Cardiac fibroblast (primary cell): ENCODE data around the gene RTN4RL2.
A peak's percentile ranks its signal among the peaks of the same experiment; 100 is the strongest.

ENCODE experiments used
- DNase-seq, 2 donors: peaks; one replicate each; pipeline versions ENCODE4 v3.0.0 to v3.0.0-alpha.2; 2010; ENCODE audit warnings: low read depth in 2 of 2
- H3K4me3 ChIP-seq, 2 donors: replicated peaks in 1 of 2; 1 replicate in 1 of 2; 2 replicates in 1 of 2; pipeline ENCODE4 v1.5.1; 2011; ENCODE audit warnings: low read depth in 2 of 2, low read length in 2 of 2, mild to moderate bottlenecking in 2 of 2, moderate library complexity in 1 of 2
- TF ChIP-seq, protein P1 (sequence below): IDR thresholded peaks from one replicate; pipeline ENCODE4 v1.5.1; 2011; ENCODE audit warnings: low read depth, mild to moderate bottlenecking, low read length, inconsistent platforms

The RTN4RL2 gene

DNA sequence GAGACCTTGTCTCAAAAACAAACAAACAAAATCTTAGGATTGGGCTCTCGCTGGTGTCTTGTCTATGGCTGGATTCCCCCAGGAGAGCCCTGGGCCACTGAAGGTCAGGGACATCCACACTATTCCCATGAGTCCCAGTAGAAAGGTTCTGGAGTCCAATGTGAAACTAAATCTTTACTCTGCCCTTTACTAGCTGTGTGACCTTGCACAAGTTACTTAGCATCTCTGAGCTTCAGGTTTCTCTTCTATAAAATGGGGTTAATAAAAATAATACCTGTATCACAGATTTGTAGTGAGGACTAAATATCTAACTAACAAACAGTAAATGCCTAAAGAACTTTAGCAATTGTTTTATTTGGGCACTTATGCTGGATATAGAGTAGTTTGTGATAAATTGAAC is 46.2 kb downstream of the RTN4RL2 start:
- TF ChIP-seq, protein P1, sequence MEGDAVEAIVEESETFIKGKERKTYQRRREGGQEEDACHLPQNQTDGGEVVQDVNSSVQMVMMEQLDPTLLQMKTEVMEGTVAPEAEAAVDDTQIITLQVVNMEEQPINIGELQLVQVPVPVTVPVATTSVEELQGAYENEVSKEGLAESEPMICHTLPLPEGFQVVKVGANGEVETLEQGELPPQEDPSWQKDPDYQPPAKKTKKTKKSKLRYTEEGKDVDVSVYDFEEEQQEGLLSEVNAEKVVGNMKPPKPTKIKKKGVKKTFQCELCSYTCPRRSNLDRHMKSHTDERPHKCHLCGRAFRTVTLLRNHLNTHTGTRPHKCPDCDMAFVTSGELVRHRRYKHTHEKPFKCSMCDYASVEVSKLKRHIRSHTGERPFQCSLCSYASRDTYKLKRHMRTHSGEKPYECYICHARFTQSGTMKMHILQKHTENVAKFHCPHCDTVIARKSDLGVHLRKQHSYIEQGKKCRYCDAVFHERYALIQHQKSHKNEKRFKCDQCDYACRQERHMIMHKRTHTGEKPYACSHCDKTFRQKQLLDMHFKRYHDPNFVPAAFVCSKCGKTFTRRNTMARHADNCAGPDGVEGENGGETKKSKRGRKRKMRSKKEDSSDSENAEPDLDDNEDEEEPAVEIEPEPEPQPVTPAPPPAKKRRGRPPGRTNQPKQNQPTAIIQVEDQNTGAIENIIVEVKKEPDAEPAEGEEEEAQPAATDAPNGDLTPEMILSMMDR: no peak

DNA sequence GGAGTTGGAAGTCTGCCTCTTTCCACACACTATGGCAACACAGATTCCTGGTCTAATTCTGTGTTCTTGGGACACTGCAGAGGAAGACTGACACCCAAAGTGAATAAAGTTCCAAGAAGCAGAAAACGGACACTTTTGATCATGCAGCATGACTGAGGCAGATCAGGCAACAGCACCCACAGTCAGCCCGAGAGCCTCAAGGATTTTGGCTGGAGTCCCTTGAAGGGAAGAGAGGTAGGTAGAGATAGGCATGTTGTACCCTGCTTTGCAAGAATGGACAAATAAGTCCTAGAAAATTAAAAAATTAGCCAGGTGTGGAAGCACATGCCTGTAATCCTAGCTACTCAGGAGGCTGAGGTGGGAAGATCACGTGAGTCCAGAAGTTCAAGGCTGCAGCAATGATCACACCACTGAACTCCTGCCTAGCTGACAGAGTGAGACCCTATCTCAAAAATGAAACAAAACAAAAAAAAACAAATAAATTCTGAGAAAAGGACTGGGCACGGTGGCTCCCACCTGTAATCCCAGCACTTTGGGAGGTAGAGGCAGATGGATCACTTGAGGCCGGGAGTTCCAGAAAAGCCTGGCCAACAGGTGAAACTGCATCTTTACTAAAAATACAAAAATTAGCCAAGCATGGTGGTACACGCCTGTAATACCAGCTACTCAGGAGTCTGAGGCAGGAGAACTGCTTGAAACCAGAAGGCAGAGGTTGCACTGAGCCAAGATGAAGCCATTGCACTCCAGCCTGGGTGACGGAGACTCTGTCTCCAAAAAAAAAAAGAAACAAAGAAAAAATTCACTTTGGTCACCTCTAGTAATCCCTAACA is 48.2 kb downstream of the RTN4RL2 start:
- DNase-seq: no peak
- TF ChIP-seq, protein P1: no peak
- no peak overlapping the region for H3K4me3 ChIP-seq

More for the DNA sequence above, 46.2 kb downstream of the RTN4RL2 start:
- no peak for DNase-seq
- H3K4me3 ChIP-seq: no peak overlapping the region

DNA sequence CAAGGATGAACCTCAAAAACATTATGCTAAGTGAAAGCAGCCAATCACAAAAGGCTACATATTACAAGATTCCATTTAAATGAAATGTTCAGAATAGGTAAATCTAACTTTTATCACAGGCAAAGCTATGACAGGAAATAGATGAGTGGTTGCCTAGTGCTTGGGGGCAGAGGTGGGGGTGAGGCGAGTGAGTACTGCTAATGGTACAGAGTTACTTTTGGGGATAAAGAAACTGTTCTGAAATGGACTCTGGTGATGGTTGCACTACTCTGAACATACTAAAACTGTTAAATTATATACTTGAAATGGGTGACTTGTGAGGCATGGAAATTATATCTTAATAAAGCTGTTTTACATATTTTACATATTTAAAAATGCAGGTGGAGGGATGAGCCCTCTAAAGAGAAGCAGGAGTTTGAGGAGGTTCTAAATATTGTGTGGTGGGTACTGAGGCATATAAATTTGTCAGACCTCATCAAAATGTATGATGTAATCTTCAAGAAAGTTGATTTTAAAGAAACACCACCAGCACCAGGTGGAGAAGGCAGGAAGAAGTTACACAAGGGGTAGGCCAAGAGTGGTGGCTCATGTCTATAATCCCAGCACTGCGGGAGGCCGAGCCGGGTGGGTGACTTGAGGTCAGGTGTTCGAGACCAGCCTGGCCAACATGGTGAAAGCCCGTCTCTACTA is 51.6 kb downstream of the RTN4RL2 start:
- H3K4me3 ChIP-seq: no peak overlapping the region
- DNase-seq: no peak
- TF ChIP-seq, protein P1: no peak

DNA sequence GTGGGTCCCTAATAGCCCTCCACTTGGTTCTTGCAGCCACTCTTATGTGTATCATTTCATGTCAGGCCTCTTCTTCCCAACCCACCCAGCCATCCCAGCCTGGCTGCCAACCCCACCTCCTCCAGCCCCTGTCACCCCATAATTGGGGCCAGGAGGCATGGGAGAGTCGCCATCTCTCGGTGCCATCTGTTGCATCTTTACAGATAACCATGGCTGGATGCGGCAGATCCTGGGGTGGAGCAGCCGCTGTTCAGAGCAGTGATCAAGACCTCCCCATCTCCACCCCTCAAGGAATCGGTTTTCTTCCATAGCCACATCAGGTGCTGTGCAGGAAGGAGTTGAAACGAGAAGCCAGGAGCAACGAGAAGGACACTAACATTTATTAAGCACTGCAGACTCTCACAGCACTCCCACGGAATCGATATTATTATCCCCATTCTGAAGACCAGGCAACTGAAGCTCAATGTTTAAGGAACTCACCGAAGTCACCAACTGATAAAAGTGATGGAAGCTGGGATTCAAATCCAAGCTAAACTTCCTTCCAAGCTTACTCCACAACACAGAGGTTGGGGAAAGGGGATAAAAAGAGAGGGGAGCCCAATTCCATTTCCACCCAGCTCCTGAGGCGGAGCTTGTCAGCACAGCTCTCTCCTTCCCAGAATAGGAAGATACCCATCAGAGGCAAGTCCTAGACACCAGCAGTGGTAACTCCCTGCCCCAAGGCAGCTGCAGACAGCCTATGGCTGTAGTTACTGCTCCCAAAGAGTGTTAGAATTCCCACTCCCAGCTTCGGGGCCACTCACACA is 52.5 kb downstream of the RTN4RL2 start:
- no peak for DNase-seq
- TF ChIP-seq, protein P1: no peak
- no peak overlapping the region for H3K4me3 ChIP-seq

DNA sequence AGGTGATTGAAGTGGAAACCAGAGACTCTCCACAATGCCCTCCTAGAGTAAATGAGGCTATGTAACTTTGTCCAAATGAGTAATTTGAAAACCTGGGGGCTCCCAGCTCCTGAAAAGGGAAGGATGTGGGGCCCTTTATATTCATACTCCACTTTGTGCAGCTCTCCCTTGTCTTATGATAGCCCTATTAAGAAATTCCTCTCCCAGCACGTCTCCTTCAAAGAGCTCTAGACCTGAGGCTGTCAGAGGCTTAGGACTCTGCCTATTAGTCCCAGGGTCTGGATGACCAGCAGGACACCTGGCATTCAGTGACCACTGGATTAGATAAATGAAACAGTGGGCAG is 53.1 kb downstream of the RTN4RL2 start:
- TF ChIP-seq, protein P1: no peak
- no peak for DNase-seq
- no peak overlapping the region for H3K4me3 ChIP-seq

DNA sequence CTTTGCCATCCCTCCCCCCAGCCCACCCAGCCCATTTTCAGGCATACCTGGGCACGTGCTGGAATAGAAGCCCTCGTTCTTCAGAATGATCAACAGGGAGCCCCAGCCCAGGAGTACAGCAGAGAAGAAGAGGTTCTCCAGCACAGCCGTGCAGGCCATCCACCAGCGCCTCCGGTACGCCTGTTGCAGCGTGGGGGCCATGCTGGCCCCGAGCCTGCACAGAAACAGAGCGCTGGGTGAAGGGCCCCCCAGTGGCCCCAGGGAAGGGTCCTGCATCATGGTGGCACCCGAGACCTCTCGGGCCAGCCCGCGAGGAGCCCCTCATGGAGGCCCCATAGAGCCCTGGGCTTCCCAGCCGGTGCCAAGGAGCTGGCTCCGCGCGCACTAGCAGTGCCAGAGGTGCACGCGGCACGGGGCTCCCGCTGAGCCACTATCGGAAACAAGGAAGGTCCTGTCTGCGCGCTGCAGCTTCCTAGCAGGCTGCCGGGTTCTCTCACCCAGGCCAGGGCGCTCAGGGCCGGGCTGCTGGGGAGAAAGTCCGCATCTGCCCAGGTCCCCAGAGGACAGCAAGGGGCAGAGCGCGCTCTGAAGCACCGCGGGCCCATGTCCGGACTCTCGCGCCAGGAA is 53.7 kb downstream of the RTN4RL2 start:
- H3K4me3 ChIP-seq: peak overlapping the region; percentile 75 to 92
- DNase-seq: peak; percentile 33 to 42
- TF ChIP-seq, protein P1: no peak
